Astrocyte of the hippocampus (primary cell): ENCODE data around the gene UNC93A.
"Not testable (repeated sequence)": the region's sequence is repeated elsewhere in the genome, so short reads cannot be mapped to it uniquely, and the experiment has no call there.

Source experiments
- DNase-seq: peaks from one replicate; pipeline ENCODE4 v3.0.0; 2011; ENCODE audit warnings: low read depth, low spot score

UNC93A gene

DNA sequence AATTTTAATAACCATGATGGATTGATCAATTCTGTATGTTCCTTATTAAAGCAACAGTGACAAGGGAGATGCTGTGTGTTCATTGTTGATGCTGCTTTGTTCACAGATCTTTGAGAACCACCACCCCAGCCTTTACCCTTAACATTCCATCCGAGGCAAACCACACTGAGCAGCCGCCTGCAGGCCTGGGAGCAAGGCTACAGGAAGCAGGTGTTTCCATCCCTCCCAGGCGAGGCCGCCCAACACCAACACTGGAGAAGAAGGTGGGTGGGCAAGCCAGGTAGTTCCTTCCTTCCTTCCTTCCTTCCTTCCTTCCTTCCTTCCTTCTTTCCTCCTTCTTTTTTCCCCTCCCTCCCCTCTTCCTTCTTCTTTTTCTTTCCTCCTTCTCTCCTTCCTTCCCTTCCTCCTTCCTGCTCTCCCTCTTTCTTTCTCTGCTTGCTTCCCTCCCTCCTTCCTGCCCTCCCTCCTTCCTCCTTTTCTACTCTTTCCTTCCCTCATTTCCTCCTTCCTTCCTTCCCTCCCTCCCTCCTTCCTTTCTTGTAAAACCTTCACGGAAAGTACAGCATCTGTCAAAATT lies 47.5 kb downstream of the UNC93A start:
- DNase-seq: no peak

DNA sequence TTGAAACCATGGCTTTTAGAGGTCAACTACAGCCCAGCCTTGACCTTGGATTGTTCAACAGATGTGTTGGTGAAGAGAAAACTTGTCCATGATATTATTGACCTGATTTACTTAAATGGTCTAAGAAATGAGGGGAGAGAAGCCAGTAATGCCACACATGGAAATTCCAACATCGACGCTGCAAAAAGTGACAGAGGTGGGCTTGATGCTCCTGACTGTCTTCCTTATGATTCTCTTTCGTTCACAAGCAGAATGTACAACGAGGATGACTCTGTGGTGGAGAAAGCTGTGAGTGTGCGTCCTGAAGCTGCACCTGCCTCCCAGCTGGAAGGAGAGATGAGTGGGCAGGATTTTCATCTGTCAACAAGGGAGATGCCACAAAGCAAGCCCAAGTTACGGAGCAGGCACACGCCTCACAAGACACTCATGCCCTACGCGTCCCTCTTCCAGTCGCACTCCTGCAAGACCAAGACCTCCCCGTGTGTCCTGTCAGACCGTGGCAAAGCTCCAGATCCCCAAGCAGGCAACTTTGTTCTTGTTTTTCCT lies 50.0 kb downstream of the UNC93A start:
- DNase-seq: no peak

- peak; percentile 47 for DNase-seq
Measured at GRCh38 chr6:167341665-167342655, 50.8 kb downstream of the UNC93A start.

DNA sequence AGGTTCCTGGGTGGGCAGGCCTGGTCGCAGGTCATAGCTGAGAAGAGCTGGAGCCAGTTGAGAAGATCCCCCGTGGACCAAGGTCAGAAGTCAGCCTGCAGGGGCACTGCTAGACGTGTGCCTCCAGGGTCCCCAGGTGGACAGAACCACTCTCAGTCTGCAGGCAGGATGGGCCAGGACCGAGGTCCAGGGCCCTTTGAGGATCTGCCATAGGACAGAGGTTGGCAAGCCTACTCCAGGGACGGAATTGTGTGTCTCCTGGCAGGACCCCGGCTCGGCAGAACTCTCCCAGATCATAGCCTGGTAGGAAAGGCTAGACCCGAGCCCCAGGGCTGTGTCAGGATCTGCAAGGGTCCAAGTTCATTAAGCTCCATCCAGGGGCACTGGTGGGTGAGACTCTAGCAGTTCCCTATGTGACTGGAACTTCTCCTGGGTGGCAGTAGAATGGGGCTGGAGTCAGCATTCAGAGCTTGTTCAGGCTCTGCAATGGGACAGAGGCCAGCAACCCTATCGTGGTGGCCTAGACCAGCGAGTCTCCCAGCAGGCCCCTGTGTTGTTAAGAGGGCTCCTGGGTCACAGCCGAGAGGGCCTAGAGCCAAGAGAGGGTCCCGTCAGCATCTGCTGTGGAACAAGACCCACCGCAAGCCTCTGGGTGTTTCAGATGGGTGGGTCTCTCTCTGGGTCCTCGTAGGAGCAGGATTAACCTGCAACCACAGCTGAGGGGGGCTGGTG lies 51.9 kb downstream of the UNC93A start:
- no peak for DNase-seq

DNA sequence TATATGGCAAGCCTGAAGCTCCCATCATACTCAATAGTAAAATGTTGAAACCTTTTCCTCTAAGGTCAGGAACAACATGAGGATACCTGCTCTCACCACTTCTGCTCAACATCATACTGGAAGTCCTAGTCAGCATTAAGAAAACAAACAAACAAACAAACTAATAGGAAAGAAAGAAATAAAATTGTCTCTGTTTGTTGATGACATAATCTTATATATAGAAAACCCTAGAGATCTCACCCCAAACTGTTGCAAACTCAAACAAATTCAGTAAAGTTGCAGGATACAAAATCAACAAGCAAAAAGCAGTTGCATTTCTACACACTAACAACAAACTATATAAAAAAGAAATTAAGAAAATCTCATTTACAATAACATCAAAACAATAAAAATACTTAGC lies 54.2 kb downstream of the UNC93A start:
- DNase-seq: no peak

DNA sequence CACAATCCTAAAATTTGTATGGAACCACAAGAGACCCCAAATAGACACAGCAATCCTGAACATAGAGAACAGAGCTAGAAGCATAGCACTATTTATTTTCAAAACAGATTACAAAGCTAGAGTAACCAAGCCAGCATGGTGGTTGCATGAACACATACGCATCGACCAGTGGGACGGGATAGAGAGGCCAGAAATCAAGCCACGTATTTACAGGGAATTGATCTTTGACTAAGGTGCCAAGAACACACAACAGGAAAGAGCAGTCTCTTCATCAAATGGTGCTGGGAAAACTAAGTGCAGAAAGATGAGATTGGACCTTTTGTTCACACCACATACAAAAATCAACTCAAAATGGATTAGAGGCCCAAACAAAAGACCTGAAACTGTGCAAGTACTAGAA lies 54.8 kb downstream of the UNC93A start:
- DNase-seq: no peak

- DNase-seq: no peak
Measured at GRCh38 chr6:167347226-167347625, 56.1 kb downstream of the UNC93A start.

DNA sequence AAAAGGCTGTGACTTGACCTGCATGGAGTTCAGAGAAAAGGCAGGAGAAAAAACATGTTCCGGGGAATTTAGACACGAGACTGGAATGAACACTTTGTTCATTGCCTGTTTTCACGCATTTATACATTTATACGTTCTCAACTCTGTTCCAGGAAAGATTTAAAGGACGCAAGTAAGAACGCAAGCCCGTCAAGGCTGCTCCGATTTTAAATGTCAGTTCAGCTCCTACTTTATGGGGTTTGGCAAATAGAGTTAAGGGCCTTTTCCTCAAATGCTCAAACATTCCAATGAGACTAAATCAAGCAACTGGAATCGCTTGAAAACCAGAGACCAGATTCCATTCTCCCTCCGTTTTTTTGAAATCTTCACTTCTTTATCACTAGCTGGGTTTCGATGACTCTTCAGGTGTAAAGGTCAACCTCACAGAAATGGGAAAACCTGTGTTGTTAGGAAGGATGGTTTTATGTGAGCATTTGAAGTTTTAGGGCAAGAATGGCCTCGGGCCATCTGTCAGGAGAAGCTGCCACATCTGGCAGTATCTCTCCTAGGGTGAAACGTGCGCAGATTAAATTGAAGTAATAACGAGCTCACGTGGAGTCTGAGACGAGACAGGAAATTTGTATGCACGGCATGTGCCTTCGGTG lies 58.6 kb downstream of the UNC93A start:
- DNase-seq: peak; percentile 6

- no peak for DNase-seq
Measured at GRCh38 chr6:167350275-167350696, 59.2 kb downstream of the UNC93A start.

GRCh38 chr6:167350731-167351655 lies 59.9 kb downstream of the UNC93A start:
- DNase-seq: peak; percentile 89

- DNase-seq: no peak
Measured at GRCh38 chr6:167351656-167352345, 60.7 kb downstream of the UNC93A start.

- DNase-seq: no peak
Measured at GRCh38 chr6:167356874-167357273, 65.8 kb downstream of the UNC93A start.

GRCh38 chr6:167358394-167358793 lies 67.3 kb downstream of the UNC93A start:
- DNase-seq: not testable (repeated sequence)

DNA sequence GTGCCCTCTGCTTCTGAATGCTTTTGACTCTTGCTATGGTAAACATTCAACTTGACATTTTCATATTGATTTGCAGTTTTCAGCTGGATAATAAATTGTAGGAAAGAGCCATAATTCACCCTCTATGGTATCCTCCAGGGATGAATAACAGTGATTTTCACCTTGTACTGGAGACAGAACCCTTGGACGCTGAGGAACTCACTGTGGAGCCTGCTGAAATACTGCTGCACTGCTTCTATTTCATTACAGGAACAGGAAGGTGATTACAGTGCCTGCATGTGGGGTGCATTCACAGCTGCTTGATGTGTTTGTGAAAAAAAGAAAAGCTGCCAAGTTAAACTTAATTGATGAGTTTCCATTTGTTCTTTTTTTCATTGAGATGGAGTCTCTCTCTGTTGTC lies 70.1 kb downstream of the UNC93A start:
- not testable (repeated sequence) for DNase-seq
